Naive B cell (primary cell): ENCODE results near the gene TNRC6C. TPM values are rescaled to one million over a fixed set of nuclear protein-coding genes. Genes with fewer than 3 reads are reported as not detected.
A peak's percentile ranks its signal among the peaks of the same experiment; 100 is the strongest.

Source experiments
- ATAC-seq, 2 donors: fragments of 150-1000 bp; cut with Tn5 transposase; 2 replicates each; pipeline ENCODE4 v1.10.0; 2021; ENCODE audit warnings: low read depth in 2 of 2, mild to moderate bottlenecking in 2 of 2, moderate library complexity in 2 of 2
- DNase-seq: peaks from one replicate; pipeline ENCODE4 v3.0.0; 2022
- H3K27ac Mint-ChIP-seq, 6 donors: one replicate each; pipeline ENCODE4 v1.8.0; 2020 to 2022; ENCODE audit warnings: mild to moderate bottlenecking in 6 of 6, mixed read lengths in 6 of 6, moderate library complexity in 5 of 6, inconsistent platforms in 2 of 6
- H3K27me3 Mint-ChIP-seq, 3 donors: one replicate each; pipeline ENCODE4 v1.8.0; 2021 to 2022; ENCODE audit warnings: mixed read lengths in 3 of 3, mild to moderate bottlenecking in 1 of 3
- H3K36me3 Mint-ChIP-seq, 2 donors: one replicate each; pipeline ENCODE4 v1.8.0; 2020 to 2022; ENCODE audit warnings: mixed read lengths in 2 of 2, inconsistent platforms in 1 of 2, mild to moderate bottlenecking in 1 of 2
- H3K4me1 Mint-ChIP-seq, 3 donors: one replicate each; pipeline ENCODE4 v1.8.0; 2020 to 2022; ENCODE audit warnings: mixed read lengths in 3 of 3, inconsistent platforms in 1 of 3, mild to moderate bottlenecking in 1 of 3, moderate library complexity in 1 of 3
- H3K4me3 Mint-ChIP-seq, 8 donors: one replicate each; pipeline ENCODE4 v1.8.0; 2020 to 2022; ENCODE audit warnings: mild to moderate bottlenecking in 8 of 8, mixed read lengths in 8 of 8, moderate library complexity in 8 of 8, inconsistent platforms in 2 of 8
- H3K9me3 Mint-ChIP-seq, 7 donors: one replicate each; pipeline ENCODE4 v1.8.0; 2020 to 2022; ENCODE audit warnings: mixed read lengths in 7 of 7, mild to moderate bottlenecking in 5 of 7, inconsistent platforms in 2 of 7, moderate library complexity in 1 of 7
- polyA plus RNA-seq, 6 donors: library from polyadenylated mRNA; unstranded; fragments of 300-500 nt; fragmentation: Illumina TruSeq; gene quantifications; one replicate each; pipeline ENCODE4 v1.2.3, GENCODE V29; 2021; ENCODE audit warnings: low read depth in 6 of 6

The TNRC6C gene
- 1 to 10 TPM in 5 of 6 donors, not detected in 1; 1.2 to 5.5 (median 2.0) TPM for polyA plus RNA-seq

- H3K27me3 Mint-ChIP-seq: peaks cover 8 to 16% (median 12%) of the 10 kb centered on the region in 3 donors
- peak within 1 kb of the TSS; percentile 92 to 98 (median 96) for H3K27ac Mint-ChIP-seq
- H3K4me3 Mint-ChIP-seq: peak within 1 kb of the TSS; percentile 86 to 100 (median 96)
- ATAC-seq (peak; percentile 79 to 81), DNase-seq (peak; percentile 99)
- peaks cover 0 to 6% of the 10 kb centered on the region in 2 donors for H3K36me3 Mint-ChIP-seq
- peaks cover 37 to 45% (median 38%) of the 10 kb centered on the region in 3 donors for H3K4me1 Mint-ChIP-seq
- H3K9me3 Mint-ChIP-seq: no peaks in the 10 kb centered on the region
These were observed at the start of gene TNRC6C for GRCh38 chr17:77957857-77958715. Gene TNRC6C (plus strand): TSS chr17:77958703. CDS start chr17:78004207, 45,504 bp downstream.

GRCh38 chr17:77909236-77909635 lies 49.3 kb upstream of the TNRC6C start:
- Mint-ChIP-seq H3K27ac (peak overlapping the region in 1 of 6 donors; percentile 73), H3K4me1 (peaks cover 1 to 10% (median 4%) of the 10 kb centered on the region in 3 donors), H3K36me3 (no peaks in the 10 kb centered on the region), H3K9me3 (peaks cover 0 to 12% (median 0%) of the 10 kb centered on the region in 7 donors), H3K27me3 (peaks cover 60 to 88% (median 84%) of the 10 kb centered on the region in 3 donors), H3K4me3 (no peak overlapping the region)
- ATAC-seq (no peak), DNase-seq (no peak)

GRCh38 chr17:77909816-77910215 lies 48.7 kb upstream of the TNRC6C start:
- no peak for ATAC-seq
- no peak for DNase-seq
- Mint-ChIP-seq H3K4me1 (peaks cover 7 to 15% (median 9%) of the 10 kb centered on the region in 3 donors), H3K36me3 (no peaks in the 10 kb centered on the region), H3K4me3 (peak overlapping the region in 1 of 8 donors; percentile 65), H3K27ac (peak overlapping the region in 1 of 6 donors; percentile 61), H3K27me3 (peaks cover 65 to 88% (median 87%) of the 10 kb centered on the region in 3 donors), H3K9me3 (peaks cover 0 to 12% (median 0%) of the 10 kb centered on the region in 7 donors)

- DNase-seq (peak; percentile 20), ATAC-seq (peak; percentile 24 to 30)
- Mint-ChIP-seq H3K4me1 (peaks cover 31 to 39% (median 34%) of the 10 kb centered on the region in 3 donors), H3K4me3 (no peak overlapping the region), H3K27ac (peak overlapping the region in 5 of 6 donors; percentile 6 to 92 (median 86)), H3K9me3 (peaks cover 0 to 10% (median 0%) of the 10 kb centered on the region in 7 donors), H3K27me3 (peaks cover 71 to 85% (median 82%) of the 10 kb centered on the region in 3 donors), H3K36me3 (no peaks in the 10 kb centered on the region)
These were observed 43.9 kb upstream of the TNRC6C start for GRCh38 chr17:77914385-77915254.

GRCh38 chr17:77915594-77916021 lies 42.9 kb upstream of the TNRC6C start:
- Mint-ChIP-seq H3K4me3 (no peak overlapping the region), H3K27me3 (peaks cover 64 to 80% (median 78%) of the 10 kb centered on the region in 3 donors), H3K36me3 (no peaks in the 10 kb centered on the region), H3K9me3 (peaks cover 0 to 5% (median 0%) of the 10 kb centered on the region in 7 donors), H3K4me1 (peaks cover 31 to 39% (median 34%) of the 10 kb centered on the region in 3 donors), H3K27ac (peak overlapping the region in 4 of 6 donors; percentile 6 to 96 (median 77))
- ATAC-seq (no peak), DNase-seq (no peak)

GRCh38 chr17:77916264-77916663 lies 42.2 kb upstream of the TNRC6C start:
- no peak for ATAC-seq
- no peak for DNase-seq
- Mint-ChIP-seq H3K4me3 (peak overlapping the region in 2 of 8 donors; percentile 37 to 53), H3K4me1 (peaks cover 31 to 38% (median 34%) of the 10 kb centered on the region in 3 donors), H3K9me3 (peaks cover 0 to under 1% (median 0%) of the 10 kb centered on the region in 7 donors), H3K36me3 (no peaks in the 10 kb centered on the region), H3K27ac (peak overlapping the region in 5 of 6 donors; percentile 76 to 96 (median 95)), H3K27me3 (peaks cover 60 to 77% (median 74%) of the 10 kb centered on the region in 3 donors)

GRCh38 chr17:77916703-77917481 lies 41.6 kb upstream of the TNRC6C start:
- peaks cover 31 to 34% (median 34%) of the 10 kb centered on the region in 3 donors for H3K4me1 Mint-ChIP-seq
- peak overlapping the region in 7 of 8 donors; percentile 16 to 81 (median 53) for H3K4me3 Mint-ChIP-seq
- peak; percentile 93 for ATAC-seq
- peak; percentile 86 for DNase-seq
- peak overlapping the region; percentile 69 to 96 (median 92) for H3K27ac Mint-ChIP-seq
- peaks cover 0 to 6% (median 0%) of the 10 kb centered on the region in 7 donors for H3K9me3 Mint-ChIP-seq
- peaks cover 58 to 77% (median 74%) of the 10 kb centered on the region in 3 donors for H3K27me3 Mint-ChIP-seq
- no peaks in the 10 kb centered on the region for H3K36me3 Mint-ChIP-seq

- peaks cover 63 to 83% (median 73%) of the 10 kb centered on the region in 3 donors for H3K27me3 Mint-ChIP-seq
- no peak for ATAC-seq
- no peak for DNase-seq
- peak overlapping the region in 1 of 8 donors; percentile 36 for H3K4me3 Mint-ChIP-seq
- peak overlapping the region in 4 of 6 donors; percentile 20 to 88 (median 59) for H3K27ac Mint-ChIP-seq
- peaks cover 0 to 6% (median 0%) of the 10 kb centered on the region in 7 donors for H3K9me3 Mint-ChIP-seq
- H3K4me1 Mint-ChIP-seq: peaks cover 29 to 34% (median 30%) of the 10 kb centered on the region in 3 donors
- peaks cover 0 to 5% of the 10 kb centered on the region in 2 donors for H3K36me3 Mint-ChIP-seq
These were observed 39.2 kb upstream of the TNRC6C start for GRCh38 chr17:77919276-77919675.

- H3K36me3 Mint-ChIP-seq: peaks cover 0 to 6% of the 10 kb centered on the region in 2 donors
- peaks cover 0 to 6% (median 2%) of the 10 kb centered on the region in 7 donors for H3K9me3 Mint-ChIP-seq
- peaks cover 10 to 21% (median 12%) of the 10 kb centered on the region in 3 donors for H3K4me1 Mint-ChIP-seq
- no peak overlapping the region for H3K4me3 Mint-ChIP-seq
- peaks cover 65 to 89% (median 75%) of the 10 kb centered on the region in 3 donors for H3K27me3 Mint-ChIP-seq
- no peak for ATAC-seq
- DNase-seq: no peak
- H3K27ac Mint-ChIP-seq: no peak overlapping the region
These were observed 35.4 kb upstream of the TNRC6C start for GRCh38 chr17:77923135-77923534.

- H3K27me3 Mint-ChIP-seq: peaks cover 64 to 91% (median 71%) of the 10 kb centered on the region in 3 donors
- H3K27ac Mint-ChIP-seq: peak overlapping the region in 1 of 6 donors; percentile 78
- peaks cover 0 to 6% of the 10 kb centered on the region in 2 donors for H3K36me3 Mint-ChIP-seq
- peaks cover 0 to 6% (median 2%) of the 10 kb centered on the region in 7 donors for H3K9me3 Mint-ChIP-seq
- H3K4me3 Mint-ChIP-seq: no peak overlapping the region
- DNase-seq: no peak
- peaks cover 14 to 29% (median 14%) of the 10 kb centered on the region in 3 donors for H3K4me1 Mint-ChIP-seq
- no peak for ATAC-seq
These were observed 34.6 kb upstream of the TNRC6C start for GRCh38 chr17:77923776-77924513.

- H3K36me3 Mint-ChIP-seq: peaks cover 0 to 6% of the 10 kb centered on the region in 2 donors
- peaks cover 57 to 91% (median 68%) of the 10 kb centered on the region in 3 donors for H3K27me3 Mint-ChIP-seq
- H3K9me3 Mint-ChIP-seq: peaks cover 0 to 6% (median 2%) of the 10 kb centered on the region in 7 donors
- no peak overlapping the region for H3K4me3 Mint-ChIP-seq
- H3K27ac Mint-ChIP-seq: no peak overlapping the region
- peaks cover 14 to 31% (median 16%) of the 10 kb centered on the region in 3 donors for H3K4me1 Mint-ChIP-seq
- DNase-seq: no peak
- ATAC-seq: no peak
These were observed 33.7 kb upstream of the TNRC6C start for GRCh38 chr17:77924757-77925336.
